ENCODE results near the gene BBX.
A peak's percentile ranks its signal among the peaks of the same experiment; 100 is the strongest.

The BBX gene

DNA sequence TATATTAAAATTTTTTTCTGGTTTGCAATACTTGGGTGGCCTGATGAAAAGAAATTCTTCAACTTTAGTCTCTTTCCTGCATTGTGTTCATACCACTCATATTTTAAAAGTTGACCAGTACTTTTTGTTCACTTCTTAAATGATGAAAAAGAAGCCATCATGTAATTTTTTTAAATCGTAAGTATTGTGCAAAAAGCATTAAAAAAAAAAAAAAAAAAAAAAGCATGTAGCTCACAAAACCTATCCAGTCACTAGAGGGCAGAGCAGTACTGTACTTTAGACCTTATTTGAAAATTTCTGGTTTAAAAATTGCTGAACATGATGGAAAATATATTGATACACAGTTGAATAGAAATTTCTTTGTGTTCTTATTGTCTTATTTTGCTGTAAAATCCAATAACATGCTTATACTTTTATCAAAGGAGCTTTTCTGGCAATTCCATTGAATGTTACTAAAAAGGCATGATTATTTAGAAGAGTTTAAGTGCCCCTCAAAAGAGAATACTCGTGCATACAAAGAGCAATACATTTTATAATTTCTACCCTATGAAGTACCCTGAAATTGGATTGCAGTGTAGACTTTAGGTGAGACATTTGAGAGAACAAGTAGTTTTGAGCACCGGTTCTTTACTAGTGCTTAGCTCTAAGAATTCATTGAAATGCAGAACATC is 137.7 kb downstream of the BBX start:
- peak; percentile 2 for DNase-seq

DNA sequence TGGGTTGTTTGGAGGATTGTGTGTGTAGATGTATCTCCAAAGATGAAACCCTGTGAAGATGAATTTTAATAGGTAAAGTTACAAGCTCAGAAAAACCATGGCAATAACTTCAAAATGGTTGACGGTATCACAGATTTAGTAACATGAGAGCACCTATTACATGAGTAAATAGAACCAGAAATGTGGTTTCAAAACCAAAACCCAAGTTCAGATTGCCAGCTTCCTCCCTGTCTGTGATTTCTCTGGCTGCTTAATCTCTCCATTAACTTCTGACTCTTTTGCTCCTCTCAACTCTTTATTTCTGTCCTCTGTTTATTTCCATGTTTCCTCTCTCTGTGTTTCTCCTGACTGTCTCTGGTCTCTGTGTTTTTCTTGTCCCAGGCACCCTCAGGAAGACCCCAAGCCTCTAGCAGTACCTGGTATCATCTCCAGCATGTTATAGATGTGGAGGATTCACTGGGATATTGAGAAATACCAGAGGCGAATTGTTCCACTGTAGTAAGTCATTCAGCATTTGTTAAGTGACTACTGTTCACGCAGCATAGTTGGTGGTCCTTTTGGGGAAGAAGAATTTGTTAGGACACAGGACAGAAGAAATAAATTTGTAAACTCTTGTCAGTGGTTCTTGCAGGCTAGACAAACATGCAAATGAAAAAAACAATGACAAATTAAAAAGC is 138.8 kb downstream of the BBX start:
- DNase-seq, result no peak

DNA sequence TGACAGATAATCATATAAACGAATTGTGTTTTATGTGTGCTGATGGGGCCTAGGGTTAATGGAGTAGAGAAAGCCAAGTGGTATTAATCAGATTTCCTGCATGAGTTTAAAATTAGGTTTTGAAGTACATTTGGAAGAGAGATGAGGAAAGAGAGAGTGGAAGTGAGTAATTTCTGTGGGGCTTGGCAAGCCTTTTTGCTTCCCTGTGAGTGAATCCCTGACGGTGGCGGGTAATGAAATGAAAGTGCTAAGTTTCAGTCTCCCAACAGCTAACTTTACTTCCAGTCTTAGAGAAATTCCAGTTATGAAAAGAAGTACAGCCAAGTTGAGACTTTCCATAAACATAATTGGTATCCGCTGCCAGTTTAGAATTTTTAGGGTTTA is 139.4 kb downstream of the BBX start:
- no peak for DNase-seq

DNA sequence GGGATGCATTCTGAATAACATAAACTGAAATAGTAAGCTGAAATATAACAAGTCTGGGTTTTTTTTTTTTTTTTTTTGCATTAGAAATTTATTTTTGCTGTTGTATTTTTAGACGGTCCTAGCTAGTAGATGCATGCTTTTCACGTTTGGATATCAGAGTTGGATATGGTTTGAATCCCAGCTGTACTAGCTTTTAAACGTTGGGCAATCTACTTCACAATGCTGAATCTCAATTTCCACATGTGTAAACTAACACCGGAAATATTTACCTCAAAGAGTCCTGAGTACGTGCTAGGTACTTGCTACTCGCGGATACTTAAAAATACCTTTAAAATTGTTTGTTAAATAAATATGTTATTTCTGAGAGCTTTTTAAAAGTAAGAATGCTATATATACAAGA is 139.8 kb downstream of the BBX start:
- DNase-seq, result no peak

DNA sequence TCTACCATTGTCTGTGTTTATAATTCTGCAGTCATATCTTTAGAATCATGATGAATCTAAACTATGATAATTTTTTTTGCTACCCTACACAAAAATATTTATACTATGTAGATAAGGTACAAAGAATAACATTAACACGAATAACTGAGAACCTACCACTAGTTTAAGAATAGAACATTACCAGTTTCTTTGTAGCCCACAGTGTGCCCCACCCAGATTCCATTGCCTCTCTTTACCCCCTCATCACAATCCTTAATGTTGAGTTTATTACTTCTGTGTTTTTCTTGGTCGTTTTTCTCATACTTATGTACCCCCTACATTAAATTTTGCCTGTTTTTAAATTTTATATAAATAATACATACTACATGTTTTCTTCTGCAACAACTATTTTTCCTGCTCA is 140.5 kb downstream of the BBX start:
- DNase-seq, result no peak

DNA sequence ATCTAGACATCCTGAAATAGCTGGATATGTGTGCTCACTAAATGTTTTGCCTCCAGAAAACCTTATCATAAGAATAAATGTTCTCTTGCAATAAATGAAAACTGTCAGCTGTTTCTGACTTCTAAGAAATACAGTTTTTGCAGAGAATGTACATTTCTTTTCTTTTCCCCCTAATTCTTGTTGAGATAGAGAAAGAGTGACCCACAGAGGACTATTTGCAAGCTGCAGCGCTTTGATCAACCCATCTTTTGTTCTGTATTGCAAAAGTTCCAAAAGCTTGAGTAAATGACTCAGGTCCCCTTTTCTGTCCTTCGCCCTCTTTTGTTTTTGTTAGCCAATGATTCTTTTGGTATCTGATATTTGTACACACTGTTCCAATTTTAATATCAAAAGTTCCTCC is 141.9 kb downstream of the BBX start:
- no peak for DNase-seq

DNA sequence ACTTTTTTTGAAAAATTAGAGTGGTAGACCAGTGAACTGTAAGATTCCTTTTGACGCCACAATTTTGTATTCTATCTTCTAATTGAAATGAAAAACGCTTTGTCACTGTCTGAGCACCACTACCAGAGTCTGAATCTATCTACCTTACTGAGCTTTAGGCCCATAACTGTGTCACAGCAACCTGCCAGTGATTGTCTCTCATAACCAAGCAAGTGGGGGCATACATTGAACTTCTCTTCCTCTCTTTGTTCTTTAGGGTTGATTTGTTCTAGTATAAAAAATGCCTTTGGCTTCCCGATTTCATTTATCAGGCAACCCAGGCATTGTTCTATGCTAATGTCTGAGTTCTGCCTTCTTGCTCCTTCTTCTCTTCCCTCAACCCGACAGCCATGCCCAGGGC is 142.6 kb downstream of the BBX start:
- no peak for DNase-seq

DNA sequence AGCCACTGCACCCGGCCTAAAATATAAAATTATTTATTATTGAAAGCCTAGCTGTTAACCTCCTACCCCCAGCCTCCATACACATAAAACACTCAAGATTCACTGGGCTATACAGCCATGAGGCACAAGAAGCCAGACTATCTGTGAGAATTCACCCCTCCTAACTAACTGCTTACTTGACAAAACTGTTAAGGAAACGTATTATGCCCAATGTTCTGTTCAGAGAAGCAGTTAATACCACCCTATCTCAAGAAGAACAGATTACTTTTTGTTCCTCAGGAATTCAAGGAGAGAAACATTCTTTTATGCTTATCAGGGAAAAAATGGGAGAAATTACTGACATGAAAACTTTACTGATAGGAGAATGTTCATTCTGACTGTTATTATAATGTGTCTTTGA is 144.1 kb downstream of the BBX start:
- no peak for DNase-seq

DNA sequence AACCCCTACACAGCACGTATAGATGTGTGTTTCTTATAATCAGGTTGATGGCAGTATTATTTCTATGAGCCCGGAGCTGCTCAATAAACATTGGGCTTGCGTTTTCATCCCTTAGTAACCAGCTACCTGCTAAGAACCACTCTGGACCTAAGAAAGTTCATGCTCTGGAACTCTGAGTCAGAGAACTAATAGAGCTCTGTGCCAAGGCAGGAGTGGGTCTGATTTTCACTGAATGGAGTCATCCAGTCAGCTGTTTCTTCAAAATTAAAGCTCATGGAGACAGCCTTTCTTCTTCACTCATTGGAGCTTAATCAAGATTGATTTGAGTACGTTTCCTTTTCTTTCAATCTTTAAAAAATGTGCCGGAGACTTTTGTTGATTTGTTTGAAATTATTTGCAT is 145.7 kb downstream of the BBX start:
- DNase-seq, result no peak

DNA sequence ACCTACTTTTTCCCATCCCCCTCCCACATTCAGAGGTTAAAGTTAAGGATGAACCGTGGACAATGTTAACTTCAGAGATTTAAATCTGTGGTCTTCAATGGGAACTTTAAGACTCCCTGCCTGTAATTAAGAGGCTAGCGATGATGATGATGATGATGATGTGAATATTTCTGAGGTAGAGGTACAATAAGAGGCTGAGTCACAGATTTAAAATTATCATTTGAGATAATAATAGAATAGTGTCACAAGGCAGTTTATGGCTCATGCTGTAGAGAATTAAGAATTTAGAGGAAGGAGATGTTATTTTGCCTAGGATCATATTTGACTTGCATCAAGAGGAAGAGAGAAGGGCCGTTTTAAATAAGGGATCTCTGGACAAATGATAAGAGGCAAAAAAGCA is 146.2 kb downstream of the BBX start:
- DNase-seq, result no peak

DNA sequence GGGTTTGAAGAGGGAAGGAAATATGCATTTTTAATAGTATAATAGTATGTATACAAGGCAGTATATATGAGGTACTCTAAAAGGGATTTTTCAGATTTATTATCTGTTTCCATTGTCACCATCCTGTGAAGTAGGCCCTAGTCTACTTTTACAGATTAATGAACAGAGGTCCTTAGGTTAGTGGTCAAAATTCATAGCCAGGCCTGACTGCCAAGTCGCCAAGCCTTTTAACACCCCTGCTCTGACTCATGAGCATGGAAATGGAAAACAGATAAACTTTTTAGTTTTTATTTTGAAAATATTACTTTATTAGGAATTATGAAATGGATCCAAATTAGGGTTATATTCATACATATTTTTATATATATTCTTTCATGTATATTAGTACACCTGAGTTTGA is 146.9 kb downstream of the BBX start:
- DNase-seq, result no peak

DNA sequence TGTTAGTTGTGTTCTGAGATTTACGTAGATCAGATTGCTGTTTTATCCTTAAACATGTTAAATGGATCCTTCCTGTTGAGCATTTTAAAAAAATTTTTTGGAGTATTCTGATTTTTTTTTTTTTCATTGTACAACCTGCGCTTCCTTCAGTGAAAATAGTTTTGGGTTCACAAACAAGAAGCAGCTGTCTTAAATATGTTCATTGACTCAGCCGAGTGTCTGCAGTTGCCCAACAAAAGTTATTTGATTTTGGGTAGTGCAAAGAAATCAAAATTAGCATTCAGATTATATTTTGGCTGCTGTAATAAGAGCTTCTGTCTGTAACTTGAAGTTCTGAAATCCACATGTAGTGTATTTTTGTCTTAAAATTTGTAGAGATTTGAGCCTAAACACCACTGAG is 148.2 kb downstream of the BBX start:
- no peak for DNase-seq

DNA sequence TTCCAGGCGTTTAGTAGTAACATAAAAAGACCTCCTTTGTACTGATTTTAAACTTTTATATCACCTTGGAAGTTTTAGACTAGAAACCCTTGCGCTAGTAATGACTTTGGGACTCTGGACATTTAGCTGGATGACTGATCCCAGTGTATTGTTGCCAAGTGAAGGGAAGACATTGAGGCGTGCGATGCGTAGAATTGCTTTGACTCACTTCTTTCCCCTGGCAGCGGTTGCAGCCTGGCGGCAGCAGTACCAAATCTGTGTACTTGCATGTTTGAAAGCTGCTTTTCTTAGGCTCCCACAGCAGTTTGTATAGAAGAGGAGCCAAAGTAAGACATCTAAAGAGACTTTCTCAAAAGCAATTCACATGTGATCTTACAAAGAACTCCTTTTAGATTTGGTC is 151.6 kb downstream of the BBX start:
- DNase-seq, result no peak

DNA sequence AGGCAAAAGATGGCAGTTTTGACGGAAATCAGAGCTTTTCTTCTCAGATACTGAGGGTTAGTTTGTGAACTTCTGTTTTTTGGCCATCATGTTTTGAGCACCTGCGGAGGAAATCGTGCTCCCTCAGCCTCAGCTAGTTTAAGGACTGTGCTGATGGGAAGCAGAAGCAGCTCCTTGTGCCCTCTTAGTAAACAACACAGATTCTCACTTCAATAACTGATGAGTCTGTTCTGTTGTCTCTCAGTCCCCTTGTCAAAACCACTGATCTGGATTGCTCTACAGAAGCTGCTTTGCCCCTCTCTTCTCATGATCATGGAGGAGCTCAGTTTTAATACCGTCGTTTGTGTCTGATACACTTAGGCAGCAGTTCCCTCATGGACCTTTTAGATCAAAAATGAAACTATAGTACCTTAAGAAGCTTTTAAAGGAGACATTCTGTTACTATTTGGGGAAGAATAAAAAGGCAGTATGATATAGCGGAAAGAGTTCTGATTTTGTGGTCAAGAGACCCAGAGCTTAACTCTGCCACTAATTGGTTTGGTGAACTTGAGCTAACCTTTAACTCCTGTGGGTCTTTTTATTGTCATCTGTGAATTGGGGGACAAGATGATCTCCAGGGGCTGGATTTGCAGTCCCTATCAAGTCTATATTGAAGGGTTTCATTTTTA is 152.6 kb downstream of the BBX start:
- DNase-seq, result no peak

DNA sequence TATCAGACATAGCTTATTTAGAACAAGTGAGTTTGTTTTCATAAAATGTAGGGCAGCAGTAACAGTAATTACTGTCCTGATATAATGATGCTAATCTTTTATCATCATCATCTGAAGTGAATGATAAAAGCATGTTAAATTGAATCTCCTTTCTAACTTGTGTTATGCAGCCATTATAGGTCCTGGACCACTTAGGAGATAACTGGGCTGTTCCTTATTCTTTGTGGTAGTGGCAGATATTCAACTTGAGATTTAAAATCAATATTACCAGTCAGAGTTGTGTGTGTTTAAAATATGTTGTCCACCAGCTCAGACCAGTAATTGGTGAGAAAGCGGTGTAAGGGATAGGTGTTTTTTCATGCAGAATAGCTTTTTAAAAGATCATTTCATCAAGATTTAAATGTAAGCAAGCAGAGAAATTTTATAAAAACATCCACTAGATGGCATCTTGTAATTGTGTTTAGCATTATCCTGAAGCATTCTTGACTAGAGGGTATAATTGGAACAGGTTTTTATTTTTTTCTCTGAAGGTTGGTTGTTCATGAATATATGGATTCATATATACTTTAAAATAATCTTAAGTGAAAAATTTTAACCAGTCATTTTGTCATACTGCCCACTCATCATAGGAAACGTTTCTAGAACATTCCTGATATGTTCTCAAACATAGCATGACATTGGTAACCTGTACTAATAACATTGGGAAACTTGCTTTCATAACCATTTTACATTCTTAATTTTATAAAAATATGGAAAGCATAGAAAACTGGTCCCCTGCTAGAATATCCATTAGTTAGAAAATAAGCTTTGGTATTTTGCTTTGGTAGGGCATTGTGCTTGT is 153.9 kb downstream of the BBX start:
- DNase-seq, result no peak

DNA sequence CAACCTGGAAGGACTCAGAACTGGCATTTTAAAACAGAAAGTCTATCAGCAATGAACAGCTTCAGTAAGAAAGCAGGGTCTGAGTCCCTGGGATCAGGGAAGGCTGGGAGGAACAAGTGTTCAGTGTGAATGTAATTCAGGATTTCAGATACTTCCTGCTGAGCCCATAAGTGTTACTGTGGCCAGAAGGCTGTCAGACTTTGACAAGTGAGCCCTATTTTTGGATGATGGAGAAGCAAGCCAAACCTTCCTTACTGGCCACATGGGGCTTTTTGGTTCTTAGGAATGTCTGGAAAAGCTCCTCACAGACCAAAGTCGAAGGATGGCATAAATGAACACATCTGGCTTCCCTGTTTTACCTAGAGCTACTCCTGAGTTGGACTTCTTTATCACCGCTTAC is 157.2 kb downstream of the BBX start:
- DNase-seq, result no peak

DNA sequence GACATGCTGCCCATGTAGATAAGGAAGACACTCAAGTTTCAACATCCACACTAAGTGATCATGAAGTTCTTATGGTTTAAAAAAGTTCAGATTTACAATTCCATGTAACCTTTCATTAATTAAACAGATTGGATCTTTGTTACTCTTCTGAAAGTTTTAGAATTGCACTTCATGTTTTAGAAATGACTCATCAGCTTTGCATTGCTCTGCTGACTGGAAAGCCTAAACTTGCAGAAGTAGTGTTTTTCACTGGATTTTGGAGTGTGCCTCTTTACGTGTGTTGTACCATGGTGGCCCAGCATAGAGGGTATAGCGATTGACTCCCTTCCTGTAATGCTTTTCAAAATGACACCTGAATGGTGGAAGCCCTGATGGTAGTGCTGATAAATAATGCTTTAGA is 157.9 kb downstream of the BBX start:
- DNase-seq, result no peak

DNA sequence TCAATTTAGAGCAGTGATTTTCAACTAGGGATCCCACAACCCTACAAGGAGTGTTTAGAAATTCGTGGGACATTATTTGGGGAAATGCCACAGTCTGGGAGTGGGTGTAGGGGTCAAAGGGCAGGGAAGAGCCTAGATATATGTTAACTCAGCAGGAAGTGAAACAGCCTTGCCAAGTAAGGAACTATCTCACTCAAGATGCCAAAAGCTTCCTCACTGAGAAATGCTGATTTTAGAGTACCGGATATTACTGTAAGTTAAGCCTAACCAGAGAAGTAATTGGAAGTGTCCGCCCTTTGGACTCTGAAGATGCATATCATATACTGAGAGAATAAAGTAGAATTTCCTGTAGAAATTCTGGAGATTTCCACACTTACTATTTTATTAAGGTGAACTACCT is 158.6 kb downstream of the BBX start:
- DNase-seq, result no peak

DNA sequence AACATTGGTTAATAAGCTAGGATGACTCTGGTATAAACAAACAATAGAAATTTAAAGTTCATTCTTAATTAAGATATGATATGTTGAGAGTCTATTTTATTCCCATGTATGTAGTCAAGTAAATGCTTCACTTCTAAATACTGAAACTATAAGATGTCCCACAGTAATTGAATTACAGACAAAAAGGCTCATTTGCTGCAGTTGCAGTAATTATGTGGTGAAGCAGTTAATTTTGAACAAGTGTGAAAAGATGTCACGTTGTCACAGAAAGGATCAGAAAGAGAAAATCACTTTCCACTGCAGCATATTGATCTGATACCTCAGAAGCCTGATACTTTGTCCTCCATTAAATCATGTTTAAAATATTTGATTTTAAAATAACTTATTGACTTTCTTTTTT is 159.8 kb downstream of the BBX start:
- no peak for DNase-seq

DNA sequence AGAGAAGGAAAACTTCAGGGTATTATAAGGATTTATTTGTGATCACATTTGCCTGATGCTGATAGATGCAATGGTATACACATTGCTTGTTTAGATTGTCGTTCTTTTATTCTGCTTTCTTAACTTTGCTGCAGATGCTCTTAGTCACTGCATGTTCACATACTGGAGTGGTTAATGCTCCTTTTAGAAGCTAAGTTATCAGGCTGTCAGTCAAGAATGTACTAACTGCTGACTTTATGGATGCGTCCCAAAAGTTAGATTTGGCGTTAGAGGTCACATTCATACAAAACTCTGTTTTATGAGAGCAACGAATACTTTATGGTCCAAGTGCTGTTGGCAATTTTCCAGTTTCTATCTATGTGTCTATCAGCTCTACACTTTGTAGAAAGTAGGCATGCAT is 160.7 kb downstream of the BBX start:
- DNase-seq, result no peak

DNA sequence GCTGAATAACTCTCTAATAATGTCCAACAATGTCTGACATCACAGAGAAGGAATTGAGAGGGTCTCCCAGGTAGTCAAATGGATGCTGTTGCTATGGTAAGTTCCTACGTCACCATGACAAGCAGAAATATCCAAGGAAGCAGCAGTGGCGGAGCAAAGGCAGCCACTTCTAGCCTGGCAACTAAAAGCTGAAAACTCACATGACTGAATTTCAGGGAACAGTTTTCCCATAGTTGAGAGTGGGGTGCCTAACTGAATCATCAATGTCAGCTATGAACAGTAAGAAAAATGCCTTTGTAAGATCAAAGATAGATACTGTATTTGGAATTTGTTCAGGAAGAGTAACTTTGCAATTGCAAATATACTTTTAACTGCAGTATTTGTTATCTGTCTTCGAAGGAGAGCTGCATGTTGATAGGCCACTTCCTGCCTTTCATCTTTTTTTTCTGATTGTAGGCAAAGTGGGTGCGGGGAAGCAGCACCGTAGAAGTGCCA is 161.7 kb downstream of the BBX start:
- DNase-seq, result no peak

DNA sequence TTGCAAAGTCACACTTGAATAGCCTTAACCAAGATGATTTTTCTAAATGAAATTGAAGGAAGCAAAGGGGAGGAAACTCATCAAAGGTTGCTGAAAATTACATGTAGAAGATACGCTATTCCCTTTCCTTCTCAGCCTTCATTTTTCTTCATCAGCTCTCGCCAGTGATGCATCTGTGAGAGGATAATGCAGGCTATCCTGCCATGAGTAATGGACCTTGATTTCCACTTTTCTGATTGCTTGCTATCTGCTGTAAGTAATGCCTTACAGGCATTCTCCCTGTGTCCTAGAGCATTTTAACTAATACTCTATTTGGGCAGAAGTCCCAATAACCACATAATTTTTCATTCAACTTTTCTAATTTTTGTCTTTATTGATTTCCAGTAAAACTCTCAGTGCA is 162.6 kb downstream of the BBX start:
- no peak for DNase-seq

DNA sequence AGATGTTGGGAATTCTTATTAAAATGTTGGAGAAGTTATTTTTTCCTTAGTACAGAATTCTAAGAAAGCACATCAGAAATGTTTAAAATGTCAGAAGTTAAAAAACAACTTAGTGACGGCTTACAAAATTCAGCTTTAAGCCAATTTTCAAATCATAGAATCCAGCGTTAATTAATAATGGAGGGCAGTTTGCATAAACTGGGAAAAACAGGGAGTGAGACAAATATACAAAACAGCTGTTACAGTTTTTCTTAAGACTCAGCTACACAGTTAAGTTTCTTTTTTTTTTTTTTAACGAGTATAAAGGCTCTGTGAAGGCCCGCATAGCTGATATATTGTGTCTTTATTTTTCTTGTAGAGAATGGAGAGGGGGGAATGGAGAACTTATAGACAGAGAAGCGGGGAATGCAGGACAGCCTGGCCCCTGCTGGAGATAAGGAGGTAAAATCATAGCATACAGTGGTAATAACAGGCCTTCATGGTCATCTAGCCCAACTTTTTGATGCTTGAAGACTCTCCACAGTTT is 164.4 kb downstream of the BBX start:
- no peak for DNase-seq

All from NCI-H526 treated with DMSO at 0.1 percent for 48 hours (cell line).